Measurements from ENCODE around the gene SNRNP48.

The SNRNP48 gene

DNA sequence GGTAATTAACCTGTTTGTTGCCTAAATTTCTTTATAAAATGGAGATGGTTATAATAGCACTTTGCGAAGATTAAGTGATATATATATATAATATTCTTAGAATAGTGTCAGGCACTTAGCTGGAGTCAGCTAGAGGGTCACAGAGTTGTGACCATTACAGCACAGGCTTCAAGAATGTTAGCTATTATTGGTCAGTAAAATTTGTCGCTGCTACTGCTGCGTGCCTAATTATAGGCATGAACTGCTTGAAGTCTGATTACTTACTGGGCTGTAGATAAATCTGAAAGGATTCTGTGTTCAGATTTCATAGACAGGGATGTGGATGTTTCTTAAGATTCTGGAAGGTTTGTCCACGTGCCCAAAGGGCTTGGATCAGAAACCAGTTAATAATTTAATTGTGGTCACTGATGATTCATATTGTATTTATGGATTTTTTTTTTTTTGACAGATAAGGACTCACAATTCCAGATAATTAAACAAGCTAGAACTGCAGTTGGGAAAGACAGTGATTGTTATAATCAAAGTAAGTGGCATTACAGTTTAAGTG is 4.7 kb downstream of the SNRNP48 start:
- DNase-seq (ENCODE audit: low read depth) = no peak

GRCh38 chr6:7604003-7604402 is 14.0 kb downstream of the SNRNP48 start:
- no peak for DNase-seq (ENCODE audit: low read depth)

- no peak for DNase-seq (ENCODE audit: low read depth)
Observed at GRCh38 chr6:7604506-7604905, 14.5 kb downstream of the SNRNP48 start.

GRCh38 chr6:7615611-7616383 is 25.8 kb downstream of the SNRNP48 start:
- no peak for DNase-seq (ENCODE audit: low read depth)

- no peak for DNase-seq (ENCODE audit: low read depth)
Observed at GRCh38 chr6:7617801-7618764, 28.1 kb downstream of the SNRNP48 start.

- no peak for DNase-seq (ENCODE audit: low read depth)
Observed at GRCh38 chr6:7621761-7622160, 31.8 kb downstream of the SNRNP48 start.

DNA sequence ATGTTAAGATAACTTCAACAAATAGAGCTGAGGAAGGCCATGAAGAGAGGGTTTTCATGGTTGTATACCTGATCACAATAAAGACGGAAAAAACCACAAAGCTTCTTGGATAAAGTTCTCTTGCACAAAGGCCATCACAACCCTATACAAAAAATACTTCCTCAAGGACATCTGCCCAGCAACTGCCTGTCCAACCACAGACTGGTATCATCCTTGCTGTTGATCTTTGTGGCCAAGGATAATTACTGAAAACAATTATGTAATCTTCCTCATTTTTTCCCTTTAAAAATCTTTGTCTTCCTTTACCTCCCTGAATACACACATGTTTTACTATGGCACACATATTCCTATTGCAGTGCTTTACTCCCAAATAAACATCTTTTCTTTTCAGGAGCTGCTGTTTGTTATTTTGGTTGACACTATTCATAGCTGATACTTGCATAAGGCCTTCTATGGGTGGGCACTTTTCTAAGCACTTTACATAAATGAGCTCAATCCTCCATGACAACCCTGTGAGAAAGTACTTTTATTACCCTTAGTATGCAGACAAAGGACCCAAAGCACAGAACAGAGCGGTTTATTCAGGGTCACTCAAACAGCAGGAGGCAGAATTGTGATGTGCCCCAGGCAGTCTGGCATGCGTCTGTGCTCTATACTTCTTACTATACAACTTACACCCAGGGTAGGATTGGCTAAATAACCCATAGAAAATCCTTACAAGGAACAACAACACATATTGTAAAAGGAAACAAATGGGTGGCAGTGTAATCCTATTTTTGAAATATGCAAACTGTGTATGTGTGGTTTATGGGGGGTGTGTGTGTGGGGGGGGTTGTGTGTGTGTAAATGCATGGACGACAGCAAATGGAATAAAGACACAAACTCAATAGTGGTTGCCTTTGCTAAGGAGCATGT is 35.1 kb downstream of the SNRNP48 start:
- no peak for DNase-seq (ENCODE audit: low read depth)

GRCh38 chr6:7628479-7628878 is 38.5 kb downstream of the SNRNP48 start:
- DNase-seq (ENCODE audit: low read depth) = no peak

DNA sequence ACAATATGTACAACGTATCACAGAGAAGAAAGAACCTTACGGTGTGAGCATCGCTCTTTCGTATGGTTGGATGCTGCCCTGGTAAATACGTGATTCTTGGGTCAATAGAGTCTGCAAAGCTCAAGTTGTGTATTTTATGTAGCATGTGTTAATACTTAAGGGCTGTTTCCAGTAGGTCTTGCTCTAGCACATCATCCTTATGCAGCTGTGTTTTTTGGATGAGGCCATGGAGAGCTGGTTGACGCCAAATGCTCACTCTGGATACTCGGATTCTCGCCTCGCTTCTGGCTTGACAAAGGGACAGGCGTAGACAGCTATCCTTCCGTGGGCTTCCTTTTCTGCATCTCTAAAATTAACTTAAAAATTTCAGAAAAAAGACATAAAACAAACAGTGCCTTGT is 38.9 kb downstream of the SNRNP48 start:
- DNase-seq (ENCODE audit: low read depth) = no peak

- no peak for DNase-seq (ENCODE audit: low read depth)
Observed at GRCh38 chr6:7629321-7629720, 39.3 kb downstream of the SNRNP48 start.

DNA sequence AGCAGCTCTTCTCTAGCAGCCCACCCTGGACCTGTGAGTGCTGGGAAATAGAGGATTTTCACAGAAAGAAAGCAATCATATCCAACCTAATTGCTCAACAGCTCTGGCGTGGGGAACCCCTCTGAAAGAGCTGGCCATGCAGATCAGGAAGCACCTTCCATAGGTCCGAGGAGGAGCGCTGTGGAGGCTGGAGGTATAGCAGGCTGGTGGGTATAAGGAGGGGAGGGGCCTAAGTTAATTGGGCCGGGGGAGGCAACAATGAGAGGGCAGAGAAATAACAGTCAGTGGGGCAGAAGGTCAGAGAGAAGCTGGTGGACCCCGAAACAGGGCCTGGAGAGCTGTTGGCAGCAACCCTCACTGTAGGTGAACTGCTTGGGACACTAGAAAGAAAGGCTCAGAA is 40.8 kb downstream of the SNRNP48 start:
- DNase-seq (ENCODE audit: low read depth) = no peak

DNA sequence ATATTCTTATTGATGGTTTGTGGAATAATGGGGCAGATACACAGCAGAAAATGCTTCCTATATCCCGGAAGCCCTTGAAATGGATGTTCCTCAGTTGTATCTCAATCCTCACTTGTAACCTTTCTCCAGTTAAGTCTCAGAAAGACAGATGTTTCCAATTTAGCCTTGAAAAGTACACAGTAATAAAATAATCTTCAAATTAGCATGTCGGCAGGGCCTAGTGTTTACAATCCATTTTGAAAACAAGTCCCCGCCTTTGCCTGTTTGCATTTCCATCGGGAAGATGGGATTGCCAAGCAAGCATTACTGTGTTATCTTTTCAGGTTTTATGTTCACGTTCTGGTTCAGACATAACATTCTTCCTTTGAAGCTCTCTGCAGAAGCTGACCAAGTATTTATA is 41.5 kb downstream of the SNRNP48 start:
- no peak for DNase-seq (ENCODE audit: low read depth)

GRCh38 chr6:7632501-7633290 is 42.7 kb downstream of the SNRNP48 start:
- no peak for DNase-seq (ENCODE audit: low read depth)

DNA sequence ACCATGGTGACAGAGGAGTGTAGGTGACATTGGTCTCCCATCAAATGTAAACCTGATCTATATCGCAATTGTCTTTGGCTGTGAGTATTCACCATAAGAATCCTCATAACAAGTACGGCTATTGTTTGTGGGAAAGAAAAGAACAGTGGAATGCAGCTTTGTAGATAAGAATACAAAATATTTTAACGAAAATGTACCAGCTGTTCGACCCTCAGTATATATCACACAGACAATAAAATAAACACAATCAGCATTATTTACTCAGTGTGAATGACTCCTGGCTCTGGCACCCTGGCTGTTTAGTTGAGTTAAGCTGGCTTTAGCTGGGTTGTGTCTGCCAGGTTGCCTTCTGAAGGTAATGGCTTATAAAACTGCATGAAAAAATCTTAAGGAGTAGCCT is 43.4 kb downstream of the SNRNP48 start:
- no peak for DNase-seq (ENCODE audit: low read depth)

- no peak for DNase-seq (ENCODE audit: low read depth)
Observed at GRCh38 chr6:7636151-7636550, 46.2 kb downstream of the SNRNP48 start.

GRCh38 chr6:7637533-7637932 is 47.5 kb downstream of the SNRNP48 start:
- DNase-seq (ENCODE audit: low read depth) = no peak

GRCh38 chr6:7639427-7639826 is 49.4 kb downstream of the SNRNP48 start:
- no peak for DNase-seq (ENCODE audit: low read depth)

DNA sequence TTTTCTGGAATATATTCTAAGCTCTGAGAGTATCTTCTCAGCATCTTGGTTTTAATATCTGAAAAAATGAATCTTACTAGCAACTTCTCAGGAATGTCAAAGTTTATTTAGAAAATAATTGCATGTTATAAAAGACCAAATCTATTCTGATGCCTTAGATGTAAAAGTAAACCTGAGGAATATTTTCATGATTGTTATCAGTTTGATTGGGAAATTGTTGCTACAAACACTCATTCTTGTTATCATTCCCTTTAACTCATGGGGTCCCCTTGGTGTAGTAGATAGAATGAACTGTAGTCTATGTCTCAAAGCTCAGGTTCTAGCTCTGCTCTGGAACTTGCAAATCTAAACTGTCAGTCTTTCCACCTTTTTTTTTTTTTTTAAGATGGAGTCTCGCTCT is 50.0 kb downstream of the SNRNP48 start:
- no peak for DNase-seq (ENCODE audit: low read depth)

GRCh38 chr6:7640607-7641577 is 50.9 kb downstream of the SNRNP48 start:
- no peak for DNase-seq (ENCODE audit: low read depth)

- no peak for DNase-seq (ENCODE audit: low read depth)
Observed at GRCh38 chr6:7642791-7643190, 52.8 kb downstream of the SNRNP48 start.
